SK-MEL-5 (cell line): Measurements from ENCODE around the gene TRAT1. TPM values are rescaled to one million over a fixed set of nuclear protein-coding genes. Genes with fewer than 3 reads are reported as not detected.
A peak's percentile ranks its signal among the peaks of the same experiment; 100 is the strongest.
"Not testable (repeated sequence)": the region's sequence is repeated elsewhere in the genome, so short reads cannot be mapped to it uniquely, and the experiment has no call there.

ENCODE experiments used
- DNase-seq: peaks from one replicate; pipeline ENCODE4 v3.0.0-alpha.2; 2016; ENCODE audit warnings: low read depth, low spot score
- in situ Hi-C: cut with HindIII; loops from 2 replicates; pipeline ENCODE4 v1.10.0; 2016; ENCODE audit warnings: low sequenced_read_pairs, high pct_unique_total_duplicates, low pct_unique_long_range_greater_than_20kb
- polyA plus RNA-seq, 2 experiments: library from polyadenylated mRNA; depleted of rRNA; stranded (reverse); fragments of >200 nt; gene quantifications; 2 replicates each; pipeline ENCODE4 v1.2.3, GENCODE V29; 2015
- total RNA-seq: library from RNA; depleted of rRNA; stranded (reverse); fragments of >200 nt; shearing (Covaris generic); gene quantifications from 2 replicates; pipeline ENCODE4 v1.2.3, GENCODE V29; 2014; rRNA removed

TRAT1 gene
- total RNA-seq = not detected in 2 replicates
- polyA plus RNA-seq (2015; cell fraction: cytosol; rRNA removed) = not detected in 2 replicates
- polyA plus RNA-seq (2015; cell fraction: nucleus; rRNA removed) = not detected in 2 replicates

- DNase-seq = no peak
- in situ Hi-C loops = no loop called here
These were observed at the start of gene TRAT1 for GRCh38 chr3:108822123-108822897. TRAT1 (plus strand) TSS chr3:108822786; CDS start chr3:108822928, 142 bp downstream.

DNA sequence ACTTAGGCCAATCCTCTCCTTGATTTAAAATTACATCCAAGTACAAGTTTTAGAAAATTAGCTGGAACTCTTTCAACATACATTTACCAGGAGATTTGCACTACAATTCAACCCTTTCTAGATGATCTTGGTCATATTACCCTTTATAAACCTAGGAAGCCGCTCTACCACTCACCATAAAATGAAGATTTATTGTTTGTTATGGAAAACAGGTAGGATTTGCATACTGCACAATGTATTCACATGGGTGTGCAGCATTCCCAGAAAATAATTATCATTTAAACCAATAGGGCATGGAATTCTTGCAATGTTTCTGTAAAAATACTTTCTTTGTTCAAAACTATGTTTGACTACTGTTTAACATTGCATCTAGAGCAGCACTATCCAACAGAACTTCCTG, 46.9 kb upstream of the TRAT1 start:
- in situ Hi-C loops = no loop called here
- no peak for DNase-seq

DNA sequence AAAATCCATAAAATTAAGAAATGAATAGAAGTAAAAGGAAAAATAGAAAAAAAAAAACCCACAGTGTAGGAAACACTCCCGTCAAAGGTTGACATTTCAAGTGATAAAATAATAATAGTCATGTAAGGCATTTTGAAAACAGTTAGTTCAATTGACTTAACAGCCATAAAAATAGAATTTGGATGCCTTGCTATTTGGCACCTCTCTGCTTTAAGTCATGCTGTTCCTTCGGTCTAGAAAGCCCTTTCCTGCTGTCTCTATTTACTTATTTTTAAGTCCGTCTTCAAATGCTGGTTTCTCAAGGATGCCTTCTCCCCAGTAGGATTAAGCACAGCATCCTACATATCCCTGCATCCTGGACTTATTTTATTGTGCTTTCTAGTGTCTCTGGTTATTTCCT, 43.1 kb upstream of the TRAT1 start:
- no peak for DNase-seq
- in situ Hi-C loops = no loop called here

DNA sequence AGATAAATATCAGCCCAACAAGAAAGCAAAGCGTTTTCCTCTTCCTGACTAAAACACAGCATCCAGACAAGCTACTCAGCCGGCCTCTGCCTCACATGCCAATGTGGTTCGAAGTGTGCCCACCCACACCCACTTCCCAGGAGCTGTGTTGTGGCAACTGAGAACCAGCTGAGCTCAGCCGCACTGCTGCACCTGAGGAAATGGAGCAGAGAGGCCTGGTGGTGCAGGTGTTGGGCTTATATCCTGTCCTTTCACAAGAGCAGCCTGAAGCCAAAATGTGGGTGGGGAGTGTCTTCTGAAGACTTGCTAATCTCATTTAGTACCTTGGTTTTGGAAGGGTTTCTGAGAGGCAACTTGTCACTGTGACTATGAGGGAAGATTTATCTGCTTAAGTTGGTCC, 42.4 kb upstream of the TRAT1 start:
- in situ Hi-C loops = no loop called here
- DNase-seq = no peak

DNA sequence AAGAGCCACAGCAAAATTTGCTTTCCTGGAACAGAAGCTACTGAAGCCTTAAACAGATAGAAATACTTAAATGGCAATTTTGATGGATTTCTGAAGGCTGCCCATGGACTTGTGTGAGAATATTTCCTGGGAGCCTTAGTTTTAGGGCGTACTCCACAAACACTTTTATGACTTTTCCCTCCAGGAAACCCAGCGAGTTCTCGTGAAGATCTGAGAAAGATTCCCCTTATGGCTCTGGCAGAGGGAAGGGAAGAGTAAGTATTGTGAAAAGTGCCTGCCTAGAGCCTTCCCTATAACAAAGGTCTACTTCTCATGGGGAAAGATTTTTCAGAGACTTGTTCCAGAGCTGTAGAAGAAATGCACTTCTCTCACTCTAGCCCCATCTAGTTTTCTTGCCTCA, 31.1 kb upstream of the TRAT1 start:
- DNase-seq = no peak
- in situ Hi-C loops = no loop called here

GRCh38 chr3:108804437-108804836, 18.1 kb upstream of the TRAT1 start:
- in situ Hi-C loops = no loop called here

DNA sequence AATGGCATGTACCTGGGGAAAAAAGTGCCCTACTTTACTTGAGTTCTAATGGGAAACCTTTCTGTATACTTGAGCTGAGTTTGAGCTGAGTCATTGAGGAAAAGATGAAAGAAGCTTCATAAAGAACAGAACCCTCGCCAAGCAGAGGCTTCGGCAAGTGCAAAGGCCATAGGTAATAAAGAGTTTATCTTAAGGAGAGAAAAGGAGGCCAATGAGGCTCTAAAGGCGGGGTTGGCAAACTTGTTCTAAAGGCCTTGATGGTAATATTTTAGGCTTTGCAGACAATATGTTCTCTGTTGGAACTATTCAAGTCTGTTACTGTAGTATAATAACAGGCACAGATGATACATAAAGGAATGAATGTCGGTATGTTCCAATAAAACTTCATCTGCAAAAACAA, 17.6 kb upstream of the TRAT1 start:
- DNase-seq = no peak
- in situ Hi-C loops = no loop called here

More at GRCh38 chr3:108804437-108804836, 18.1 kb upstream of the TRAT1 start:
- DNase-seq = peak; percentile 80

GRCh38 chr3:108806316-108806715, 16.3 kb upstream of the TRAT1 start:
- no peak for DNase-seq
- in situ Hi-C loops = no loop called here

DNA sequence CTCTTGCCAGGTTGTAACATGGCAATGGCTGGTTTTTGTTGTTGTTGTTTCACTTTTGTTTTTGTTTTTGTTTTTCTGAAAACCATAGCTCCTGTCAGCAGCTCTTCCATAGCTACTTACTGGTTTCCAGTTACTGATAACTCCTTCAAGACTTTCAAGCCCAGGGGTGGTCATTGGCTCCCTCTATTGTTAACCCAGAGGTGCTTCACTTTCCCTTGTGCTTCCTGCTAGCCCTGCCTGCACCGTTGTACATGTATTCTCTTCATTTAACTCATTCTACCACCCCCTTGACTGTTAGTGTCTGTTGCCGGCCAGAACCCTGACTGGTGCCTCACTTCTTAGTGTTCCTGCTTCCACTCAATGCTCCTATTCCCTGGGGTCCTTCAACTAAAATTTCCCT, 4.2 kb upstream of the TRAT1 start:
- in situ Hi-C loops = no loop called here
- DNase-seq = peak; percentile 81

DNA sequence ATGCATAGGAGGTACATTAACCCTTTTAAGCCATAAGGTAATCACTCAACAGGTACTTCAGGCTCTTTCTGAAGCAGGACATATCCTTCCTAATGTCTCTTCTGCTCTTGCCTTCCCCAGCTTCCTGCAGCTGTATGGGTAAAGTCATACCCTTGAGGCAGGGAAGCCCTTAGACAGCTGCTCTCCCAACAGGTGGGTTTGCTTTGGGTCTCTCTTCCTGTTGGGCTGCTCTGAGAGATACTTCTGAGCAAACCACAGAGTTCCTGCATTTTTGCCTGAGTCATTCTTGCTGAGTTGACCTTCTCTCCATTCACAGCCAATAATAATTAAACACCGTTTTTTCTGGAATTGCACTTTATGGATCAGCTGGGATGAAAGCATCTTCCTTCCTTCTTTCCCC, 2.0 kb upstream of the TRAT1 start:
- DNase-seq = no peak
- in situ Hi-C loops = no loop called here

DNA sequence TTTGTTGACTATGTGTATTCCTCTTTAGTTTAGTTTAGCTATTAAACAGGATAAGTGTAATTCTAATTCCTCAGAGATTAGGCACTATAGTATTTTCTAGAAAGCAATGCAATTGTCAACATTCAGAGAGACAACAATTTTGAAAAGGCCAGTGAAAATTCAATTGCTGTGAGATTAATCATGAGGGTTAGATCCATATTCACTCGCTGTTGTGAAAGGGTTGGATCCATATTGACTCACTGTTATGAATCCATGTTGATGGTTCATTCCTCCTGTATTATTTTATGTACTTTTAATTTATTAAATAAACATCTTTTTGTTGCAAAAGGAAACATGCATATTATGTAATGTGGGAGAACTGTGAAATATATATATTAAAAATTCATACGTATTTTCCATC, 641 bp downstream of the TRAT1 start:
- no peak for DNase-seq
- in situ Hi-C loops = no loop called here

DNA sequence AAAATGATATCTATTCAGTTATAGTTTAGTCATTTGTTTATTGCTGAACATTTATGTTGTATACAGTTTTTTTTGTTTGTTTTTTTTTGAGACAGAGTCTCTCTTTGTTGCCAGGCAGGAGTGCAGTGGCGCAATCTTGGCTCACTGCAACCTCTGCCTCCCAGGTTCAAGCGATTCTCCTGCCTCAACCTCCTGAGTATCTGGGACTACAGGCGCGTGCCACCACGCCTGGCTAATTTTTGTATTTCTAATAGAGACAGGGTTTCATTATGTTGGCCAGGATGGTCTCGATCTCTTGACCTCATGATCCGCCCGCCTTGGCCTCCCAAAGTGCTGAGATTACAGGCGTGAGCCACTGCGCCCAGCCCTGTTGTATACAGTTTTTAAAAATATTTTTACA, 1.2 kb downstream of the TRAT1 start:
- DNase-seq, in situ Hi-C loops: not testable (repeated sequence)

DNA sequence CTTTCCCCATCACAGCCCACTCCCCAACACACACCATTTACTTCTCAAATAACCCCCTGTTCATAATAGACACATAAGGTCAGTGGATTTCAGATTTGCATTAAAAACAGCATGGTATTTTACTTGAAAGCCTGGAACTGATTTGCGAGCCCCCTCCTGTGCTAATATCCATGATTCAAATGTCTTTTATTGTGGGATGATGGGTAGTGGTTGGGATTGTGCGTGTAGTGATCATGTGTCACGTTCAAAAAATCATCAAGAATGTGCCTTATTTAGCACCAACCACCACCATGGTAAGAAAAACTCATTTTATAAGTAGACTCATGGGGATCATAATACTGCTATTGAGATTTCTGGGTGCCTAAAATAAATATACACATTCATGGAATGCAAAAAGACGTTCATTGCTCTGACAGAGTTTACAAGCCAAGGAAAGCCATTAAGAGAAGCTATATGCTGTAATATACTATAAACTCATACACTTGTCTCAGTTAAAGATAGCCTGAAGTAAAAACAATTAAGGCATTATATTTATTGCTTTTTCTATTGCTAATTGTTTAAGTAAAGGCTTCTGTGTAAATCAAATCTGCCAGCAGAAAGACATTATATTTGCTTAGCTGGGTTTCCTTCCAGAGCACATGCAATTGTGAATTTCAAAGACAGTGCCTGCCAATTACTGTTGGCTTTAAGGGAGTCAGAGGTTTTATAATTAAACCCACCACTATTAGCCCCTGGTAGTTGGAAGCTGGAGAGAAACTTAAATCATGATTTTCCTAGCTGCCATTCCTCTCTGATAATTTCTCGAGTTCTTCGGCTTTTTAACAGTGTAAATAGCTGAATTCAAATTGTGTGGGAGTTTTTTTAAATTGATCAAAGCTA, 4.0 kb downstream of the TRAT1 start:
- in situ Hi-C loops = no loop called here
- no peak for DNase-seq

GRCh38 chr3:108830381-108830780, 7.8 kb downstream of the TRAT1 start:
- DNase-seq = no peak
- in situ Hi-C loops = no loop called here

DNA sequence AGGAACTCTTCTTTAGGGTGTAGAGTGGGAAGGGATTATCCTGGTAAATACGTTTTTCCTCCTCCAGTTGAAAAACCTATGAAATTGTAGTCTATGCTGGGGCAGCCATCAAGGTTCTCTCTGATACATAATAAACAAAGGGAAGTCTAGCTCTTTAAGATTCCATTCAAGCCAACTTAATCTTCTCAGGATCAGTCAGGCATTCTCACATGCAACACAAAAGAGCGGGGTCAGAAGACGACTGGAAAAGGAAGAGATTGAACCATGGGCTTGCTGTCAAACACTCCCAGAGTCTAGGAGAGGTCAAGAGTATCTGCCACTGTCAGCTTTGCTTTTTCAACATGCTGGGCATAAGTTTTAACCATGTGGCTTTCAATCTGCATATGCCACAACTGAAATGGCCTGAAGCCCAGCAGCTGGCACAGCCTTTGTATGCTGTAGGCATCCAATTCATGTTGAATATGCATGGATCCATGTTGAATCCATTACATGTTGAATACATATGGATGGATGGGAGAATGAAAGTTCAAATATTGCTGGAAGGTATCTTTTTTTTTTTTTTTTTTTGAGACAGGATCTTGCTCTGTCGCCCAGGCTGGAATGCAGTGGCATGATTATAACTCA, 8.5 kb downstream of the TRAT1 start:
- DNase-seq = no peak

GRCh38 chr3:108833611-108834010, 11.0 kb downstream of the TRAT1 start:
- in situ Hi-C loops = no loop called here
- no peak for DNase-seq

More for the DNA sequence above, 8.5 kb downstream of the TRAT1 start:
- in situ Hi-C loops = no loop called here

DNA sequence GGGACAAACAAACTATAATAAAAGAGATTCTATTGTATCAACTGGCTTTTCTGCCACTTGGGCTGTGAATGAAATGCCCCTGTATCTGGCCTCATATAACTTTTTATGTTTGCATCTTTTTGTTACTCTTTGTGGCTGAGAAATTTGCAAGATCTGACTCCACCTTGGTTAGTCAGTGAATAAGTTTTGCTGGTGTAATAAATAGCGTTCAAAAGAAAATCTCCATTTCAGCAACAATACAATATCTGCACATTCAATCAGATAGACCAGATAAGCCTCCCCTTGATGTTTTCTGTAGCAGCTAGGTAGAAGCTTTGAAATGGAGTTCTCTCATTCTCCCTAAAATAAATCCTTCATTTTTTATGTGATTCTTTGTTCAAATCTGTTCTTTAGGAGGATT, 12.0 kb downstream of the TRAT1 start:
- DNase-seq = no peak
- in situ Hi-C loops = no loop called here

DNA sequence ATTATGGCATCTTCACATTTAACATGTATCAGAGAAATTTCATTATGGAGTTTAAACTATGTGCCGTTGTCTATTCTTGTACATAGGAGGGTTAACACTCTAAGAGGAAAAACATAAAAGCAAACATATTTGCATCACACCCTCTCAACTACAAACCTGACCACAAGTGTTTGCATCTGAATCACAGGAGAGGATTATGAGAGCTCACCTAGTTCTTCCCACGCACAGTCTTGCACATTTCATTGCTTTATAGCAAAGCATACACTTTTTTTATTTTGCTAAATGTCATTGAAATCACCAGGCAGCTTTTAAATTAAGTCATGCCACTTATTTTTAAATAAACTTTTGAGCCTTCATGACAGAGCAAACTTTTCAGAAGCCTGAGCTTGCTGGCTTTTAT, 12.5 kb downstream of the TRAT1 start:
- no peak for DNase-seq
- in situ Hi-C loops = no loop called here
